ENCODE data around the gene RRP1.
A peak's percentile ranks its signal among the peaks of the same experiment; 100 is the strongest.

RRP1 gene

DNA sequence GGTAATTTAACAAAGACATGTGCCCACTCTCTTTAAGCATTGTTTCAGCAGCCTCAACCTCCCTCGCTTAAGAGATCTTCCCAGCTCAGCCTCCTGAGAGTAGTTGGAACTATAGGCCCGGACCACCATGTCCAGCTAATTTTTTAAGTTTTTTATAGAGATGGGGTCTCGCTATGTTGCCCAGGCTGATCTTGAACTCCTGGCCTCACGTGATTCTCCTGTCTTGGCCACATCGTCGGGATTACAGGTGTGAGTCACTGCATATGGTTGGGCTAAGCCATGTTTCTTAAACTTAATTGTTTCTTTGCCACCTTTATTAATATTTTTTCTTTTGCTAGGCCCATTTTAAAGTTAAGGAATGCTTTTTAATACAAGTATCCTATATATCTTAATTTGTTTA, 57.1 kb downstream of the RRP1 start:
- DNase-seq, result no peak

DNA sequence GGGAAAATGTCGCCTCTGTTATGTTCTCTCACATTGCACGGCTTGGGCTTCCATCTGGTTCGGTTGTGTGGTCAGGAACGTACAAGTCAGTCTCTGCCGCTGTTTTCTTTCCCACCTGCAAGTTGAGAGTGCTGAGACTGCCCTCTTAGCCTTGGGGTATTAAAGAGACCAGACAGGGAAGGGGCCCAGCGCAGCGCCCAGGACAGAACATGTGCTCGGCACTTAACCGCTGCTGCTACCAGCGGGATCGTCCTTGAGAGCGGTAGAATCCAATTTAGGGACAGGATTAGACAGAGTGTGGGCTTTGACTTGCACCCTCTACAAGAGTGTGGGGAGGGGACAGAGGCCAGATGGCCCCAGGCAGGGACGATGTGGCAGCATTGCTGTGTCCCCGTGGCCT, 57.9 kb downstream of the RRP1 start:
- DNase-seq, result no peak

DNA sequence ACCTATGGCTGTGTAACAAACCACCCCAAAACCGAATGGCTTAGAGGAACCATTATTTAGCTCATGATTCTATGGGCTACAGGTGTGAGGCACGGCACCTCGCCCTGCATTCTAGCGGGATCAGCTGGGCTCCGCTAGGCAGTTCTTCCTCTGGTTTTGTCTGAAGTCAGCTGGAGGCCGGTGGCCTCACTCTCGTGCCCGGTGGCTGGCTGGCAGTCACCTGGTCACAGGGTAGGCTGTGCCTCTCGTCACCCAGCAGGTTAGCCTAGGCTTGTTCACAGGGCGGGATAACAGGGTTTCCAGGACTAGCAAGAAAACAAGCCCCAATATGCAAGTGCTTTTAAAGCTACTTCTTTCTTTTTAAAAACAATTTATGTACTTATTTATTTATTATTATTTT, 59.4 kb downstream of the RRP1 start:
- DNase-seq, result no peak

DNA sequence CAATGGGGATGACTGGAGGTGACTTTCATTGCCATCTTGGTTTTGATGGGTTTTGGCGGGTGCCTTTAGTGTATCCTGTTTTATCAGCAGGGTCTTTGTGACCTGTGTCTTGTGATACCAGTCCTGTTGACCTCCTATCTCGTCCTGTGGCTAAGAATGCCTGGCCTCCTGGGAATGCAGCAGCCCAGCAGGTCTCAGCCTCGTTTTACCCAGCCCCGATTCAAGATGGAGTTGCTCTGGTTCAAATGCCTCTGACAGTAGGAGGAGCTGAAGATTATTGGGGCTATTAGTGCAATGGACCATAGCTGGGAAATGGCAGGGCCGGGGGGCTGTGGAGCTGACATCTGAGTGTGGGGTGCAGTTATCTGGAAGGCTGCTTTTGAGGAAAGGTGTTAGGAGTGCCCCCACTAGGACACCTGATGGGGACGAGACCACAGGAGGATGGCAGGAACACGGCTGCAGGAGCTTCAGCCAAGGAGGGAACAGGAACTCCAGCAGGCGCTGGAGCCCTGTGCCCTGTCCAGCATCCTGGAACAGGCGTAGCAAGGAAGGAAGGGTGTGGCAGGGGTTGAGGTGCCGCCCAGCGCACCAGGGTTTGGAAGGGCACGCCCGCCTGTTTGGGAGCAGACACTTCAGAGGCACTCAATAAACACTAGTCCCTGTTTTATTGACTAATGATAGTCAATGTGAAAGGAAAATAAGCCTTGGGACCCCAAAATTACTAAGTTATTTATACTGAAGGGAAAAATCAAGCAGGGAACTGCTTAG, 60.3 kb downstream of the RRP1 start:
- DNase-seq, result no peak

DNA sequence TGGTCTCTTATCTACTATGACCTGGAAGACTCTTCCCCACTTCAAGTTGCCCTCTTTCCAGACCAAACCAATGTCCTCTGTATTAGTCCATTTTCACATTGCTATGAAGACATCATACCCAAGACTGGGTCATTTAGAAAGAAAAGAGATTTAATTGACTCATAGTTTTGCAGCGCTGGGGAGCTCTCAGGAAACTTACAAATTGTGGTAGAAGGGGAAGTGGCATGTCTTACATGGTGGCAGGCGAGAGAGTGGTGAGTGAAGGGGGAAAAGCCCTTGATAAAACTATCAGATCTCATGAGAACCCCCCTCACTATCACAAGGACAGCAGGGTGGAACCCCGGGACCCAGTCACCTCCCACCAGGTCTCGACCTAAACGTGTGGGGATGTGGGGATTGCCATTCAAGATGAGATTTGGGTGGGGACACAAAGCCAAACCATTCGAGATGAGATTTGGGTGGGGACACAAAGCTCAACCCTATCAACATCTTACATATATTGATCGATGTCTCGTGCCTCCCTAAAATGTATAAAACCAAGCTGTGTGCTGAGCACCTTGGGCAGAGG, 61.4 kb downstream of the RRP1 start:
- peak; percentile 75 for DNase-seq

DNA sequence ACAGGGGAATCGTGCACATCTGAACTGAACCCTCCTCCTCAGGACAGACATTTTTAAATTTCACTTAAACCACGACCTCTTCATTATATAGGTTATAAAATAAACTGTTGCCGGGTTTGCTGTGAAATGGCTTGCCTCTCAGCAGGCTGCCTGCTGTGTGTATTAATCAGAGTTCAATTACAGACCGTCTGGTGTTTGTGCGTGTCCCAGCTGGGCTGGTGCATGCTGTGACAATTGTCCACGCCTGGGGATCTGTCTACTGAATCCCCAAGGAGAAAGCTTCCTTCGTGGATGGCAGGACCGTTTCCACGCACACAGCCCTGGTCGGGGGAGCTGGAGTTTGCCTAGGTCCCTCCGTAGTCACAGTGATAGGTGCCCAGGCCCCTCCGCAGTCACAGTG, 62.2 kb downstream of the RRP1 start:
- no peak for DNase-seq

DNA sequence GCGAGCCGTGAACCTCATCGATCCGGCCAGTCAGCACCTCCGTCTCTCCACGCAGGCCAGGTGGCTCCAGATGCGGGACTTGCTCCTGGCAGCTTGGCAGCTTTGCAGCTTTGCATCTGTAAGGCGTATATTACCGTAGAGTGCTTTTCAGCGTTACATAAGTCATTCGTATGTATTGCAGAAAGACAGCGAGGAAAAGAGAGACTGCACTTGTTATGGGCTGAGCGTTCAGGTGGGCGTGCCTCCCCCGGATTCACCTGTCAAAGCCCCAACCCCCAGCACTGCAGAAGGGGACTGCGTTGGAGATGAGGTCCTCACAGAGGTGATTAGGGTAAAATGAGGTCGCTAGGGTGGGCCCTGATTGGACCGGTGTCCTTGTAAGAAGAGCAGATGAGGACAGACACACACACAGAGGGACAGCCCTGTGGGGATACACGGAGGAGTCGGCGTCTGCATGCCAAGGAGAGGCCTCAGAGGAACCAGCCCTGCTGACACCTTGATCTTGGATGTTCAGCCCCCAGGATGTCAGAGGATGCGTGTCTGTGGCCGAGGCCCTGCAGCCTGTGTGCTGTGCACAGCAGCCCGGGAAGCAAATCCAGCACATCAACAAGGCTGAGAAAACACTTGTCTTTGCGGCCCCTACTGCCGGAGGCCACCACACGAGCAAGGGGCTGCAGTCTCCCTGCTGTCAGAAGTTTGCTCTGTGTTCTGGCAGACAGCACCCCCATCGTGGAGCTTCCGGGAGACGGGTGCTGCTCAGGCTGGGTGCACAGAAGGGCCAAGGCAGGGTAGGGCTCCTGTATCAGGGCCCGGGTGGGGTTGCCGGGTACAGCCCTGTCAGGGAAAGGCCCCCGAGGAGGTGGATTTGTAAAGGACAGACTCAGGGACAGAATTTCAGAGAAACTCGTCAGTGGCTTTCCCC, 64.7 kb downstream of the RRP1 start:
- no peak for DNase-seq

Data from suppressor macrophage treated with lipopolysaccharide for 4 hours (primary cell).